A549 (cell line): ENCODE results near the gene ZW10. TPM values are rescaled to one million over a fixed set of nuclear protein-coding genes. Genes with fewer than 3 reads are reported as not detected.
"Not testable (repeated sequence)": the region's sequence is repeated elsewhere in the genome, so short reads cannot be mapped to it uniquely, and the experiment has no call there.

Experiments
- ATAC-seq, 2 experiments: fragments of 200-7000 bp in 1 of 2; fragments of >200 bp in 1 of 2; cut with Nextera tagmentation in 1 of 2; cut with Tn5 transposase in 1 of 2; 3 replicates each; pipeline versions ENCODE4 v1.8.0 to v1.9.1; 2018 to 2020; ENCODE audit warnings: mild to moderate bottlenecking in 1 of 2, moderate library complexity in 1 of 2
- CTCF ChIA-PET: fragments of 300-600 bp; sonication (Branson Sonifier 250); formaldehyde crosslinking; extraction: SDS; loops from one replicate; lab custom pipeline; 2021; ENCODE audit warnings: antibody characterized with exemption, inconsistent platforms; lab: Yijun Ruan, JAX
- POLR2A ChIA-PET: fragments of 350-600 bp; formaldehyde crosslinking; extraction: SDS; loops from one replicate; lab custom pipeline; 2021; ENCODE audit warnings: antibody characterized with exemption, inconsistent platforms; lab: Yijun Ruan, JAX
- DNase-seq, 2 experiments: peaks; one replicate each; pipeline versions ENCODE4 v3.0.0 to v3.0.0-alpha.2; 2011 to 2016; ENCODE audit warnings: low read depth in 1 of 2, low spot score in 1 of 2
- FAIRE-seq: peaks from 2 replicates; lab custom pipeline; 2011; peaks lifted over from hg19 to GRCh38; lab: Jason Lieb, UNC
- H3K27ac ChIP-seq, 2 experiments: fragments of >200 bp; sonication (Bioruptor Twin); formaldehyde crosslinking; 3 replicates each; pipeline ENCODE4 v1.5.1; 2016 to 2017
- H3K4me1 ChIP-seq: fragments of >200 bp; sonication (Bioruptor Twin); formaldehyde crosslinking; 3 replicates; pipeline ENCODE4 v1.6.1; 2016
- H3K4me2 ChIP-seq: fragments of >200 bp; sonication (Bioruptor Twin); formaldehyde crosslinking; 3 replicates; pipeline ENCODE4 v1.6.1; 2016
- H3K4me3 ChIP-seq: fragments of >200 bp; sonication (Bioruptor Twin); formaldehyde crosslinking; 3 replicates; pipeline ENCODE4 v1.5.1; 2016
- H3K9me3 ChIP-seq: fragments of >200 bp; sonication (Bioruptor Twin); formaldehyde crosslinking; 3 replicates; pipeline ENCODE4 v1.6.1; 2016
- CBX2 ChIP-seq: fragments of 200-600 bp; sonication (generic); IDR thresholded peaks from 2 replicates; pipeline ENCODE4 v1.6.1; 2016; ENCODE audit warnings: low read depth, mild to moderate bottlenecking, borderline replicate concordance
- CHD2 ChIP-seq: fragments of 150-350 bp; IDR thresholded peaks from 2 replicates; pipeline ENCODE4 v1.6.1; 2014; ENCODE audit warnings: low read length; ENCODE audit not compliant: partially characterized antibody
- EP300 ChIP-seq, 2 experiments: fragments of >200 bp; sonication (Bioruptor Twin); formaldehyde crosslinking; IDR thresholded peaks; 2 replicates in 1 of 2; 3 replicates in 1 of 2; pipeline ENCODE4 v1.6.1; 2016 to 2017
- GATA3 ChIP-seq: IDR thresholded peaks from 2 replicates; pipeline ENCODE4 v1.6.1; 2012; ENCODE audit warnings: borderline replicate concordance
- HDAC2 ChIP-seq: fragments of 200-600 bp; sonication (generic); IDR thresholded peaks from 2 replicates; pipeline ENCODE4 v1.6.1; 2016
- HOXB13 ChIP-seq: fragments of 250-450 bp; sonication (Bioruptor Pico); IDR thresholded peaks from 2 replicates; pipeline ENCODE4 v1.5.0; 2020; ENCODE audit warnings: low read depth, mild to moderate bottlenecking, moderate library complexity
- KDM1A ChIP-seq: fragments of 200-600 bp; sonication (generic); IDR thresholded peaks from 2 replicates; pipeline ENCODE4 v1.6.1; 2016; ENCODE audit warnings: low read depth, mild to moderate bottlenecking
- NPAS2 ChIP-seq: fragments of 250-450 bp; sonication (Bioruptor Pico); IDR thresholded peaks from 2 replicates; pipeline ENCODE4 v1.8.0; 2022; ENCODE audit warnings: mild to moderate bottlenecking, moderate library complexity, borderline replicate concordance
- RARB ChIP-seq: fragments of 250-450 bp; sonication (Bioruptor Pico); IDR thresholded peaks from 2 replicates; pipeline ENCODE4 v1.8.0; 2021; ENCODE audit warnings: mild to moderate bottlenecking, moderate library complexity
- RCOR1 ChIP-seq: fragments of 150-350 bp; IDR thresholded peaks from 2 replicates; pipeline ENCODE4 v1.6.1; 2014; ENCODE audit warnings: antibody characterized with exemption, low read length, low read depth
- SMC3 ChIP-seq: fragments of >200 bp; sonication (Bioruptor Twin); formaldehyde crosslinking; IDR thresholded peaks from 3 replicates; pipeline ENCODE4 v1.6.1; 2018; ENCODE audit warnings: inconsistent platforms
- TFCP2L1 ChIP-seq: fragments of 250-450 bp; sonication (Bioruptor Pico); IDR thresholded peaks from 2 replicates; pipeline ENCODE4 v1.5.0; 2021; ENCODE audit warnings: mild to moderate bottlenecking
- TP53 ChIP-seq: fragments of 250-450 bp; sonication (Bioruptor Pico); IDR thresholded peaks from 2 replicates; pipeline ENCODE4 v1.5.0; 2021; ENCODE audit warnings: mild to moderate bottlenecking, moderate library complexity
- ZNF302 ChIP-seq: fragments of 250-450 bp; sonication (Bioruptor Pico); IDR thresholded peaks from 2 replicates; pipeline ENCODE4 v1.9.0; 2021; ENCODE audit warnings: inconsistent platforms, mild to moderate bottlenecking, moderate library complexity
- ZSCAN20 ChIP-seq: fragments of 250-450 bp; sonication (Bioruptor Pico); IDR thresholded peaks from 2 replicates; pipeline ENCODE4 v1.8.0; 2022; ENCODE audit warnings: mild to moderate bottlenecking, moderate library complexity
- WGBS: methylation state at CpG from one replicate; pipeline ENCODE4 v1.1.6; 2017; ENCODE audit errors: missing lambda C conversion rate; 5-methylcytosine and 5-hydroxymethylcytosine counted together
- polyA plus RNA-seq, 4 experiments: library from polyadenylated mRNA; depleted of rRNA in 3 of 4; stranded (reverse); fragments of >200 nt; fragmentation: RNase III in 1 of 4; extraction: RNeasy Plus Mini Kit Qiagen cat#74134 plus additional on column Dnase treatment in 1 of 4; gene quantifications; 2 replicates in 3 of 4; 3 replicates in 1 of 4; pipeline ENCODE4 v1.2.3, GENCODE V29; 2011 to 2017
- TF ChIP-seq, protein P1 (sequence below): fragments of >200 bp; sonication (Bioruptor Twin); formaldehyde crosslinking; IDR thresholded peaks from 3 replicates; pipeline ENCODE4 v1.6.1; 2016
- TF ChIP-seq, protein P2 (sequence below): fragments of 450-650 bp; IDR thresholded peaks from 2 replicates; pipeline ENCODE4 v1.6.1; 2014; ENCODE audit warnings: antibody characterized with exemption
- TF ChIP-seq, protein P3 (sequence below): IDR thresholded peaks from 2 replicates; pipeline ENCODE4 v1.6.1; 2012; ENCODE audit warnings: low read depth, borderline replicate concordance

The ZW10 gene
- polyA plus RNA-seq, 2 of the 4 experiments (the other 2 are of a cell fraction) = 12.9 to 13.9 TPM

DNA sequence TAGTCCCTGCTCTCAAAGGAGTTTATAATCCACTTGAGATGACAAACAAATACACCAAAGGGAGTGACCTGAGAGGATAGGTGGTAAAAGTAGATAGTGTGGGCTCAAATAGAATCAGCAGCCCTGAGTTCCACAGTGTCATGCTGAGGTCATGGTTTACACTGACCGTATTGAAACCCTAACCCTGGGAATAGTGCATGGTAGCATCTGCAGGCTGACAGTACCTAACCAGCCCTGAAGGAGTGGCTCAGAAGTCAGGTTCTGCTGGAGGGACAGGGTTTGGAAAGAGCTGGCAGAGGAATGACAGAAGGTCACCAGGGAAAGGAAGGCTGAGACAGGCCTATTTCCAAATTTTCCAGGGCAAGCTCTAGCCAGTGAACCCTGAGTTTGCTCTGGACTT is 58.2 kb downstream of the ZW10 start (continued):
- TF ChIP-seq RCOR1 = no peak
- TF ChIP-seq CBX2 = no peak
- TF ChIP-seq CHD2 = no peak
- TF ChIP-seq KDM1A = no peak
- TF ChIP-seq GATA3 = no peak

DNA sequence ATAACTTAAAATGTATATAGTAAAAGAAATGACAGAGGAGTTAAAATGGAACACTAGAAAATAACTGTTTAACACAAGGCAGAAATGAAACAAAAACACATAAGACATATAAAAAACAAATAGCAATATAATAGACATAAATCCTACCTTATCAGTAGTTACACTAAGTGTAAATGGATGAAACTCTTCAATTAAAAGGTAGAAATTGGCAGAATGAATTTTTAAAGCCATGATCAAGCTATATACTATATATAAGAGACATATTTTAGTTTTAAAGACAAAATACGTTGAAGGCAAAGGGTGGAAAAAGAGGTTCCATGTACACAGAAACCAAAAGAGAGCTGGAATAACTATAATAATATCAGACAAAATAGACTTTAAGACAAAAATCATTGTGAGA is 62.5 kb downstream of the ZW10 start:
- TF ChIP-seq, protein P1, sequence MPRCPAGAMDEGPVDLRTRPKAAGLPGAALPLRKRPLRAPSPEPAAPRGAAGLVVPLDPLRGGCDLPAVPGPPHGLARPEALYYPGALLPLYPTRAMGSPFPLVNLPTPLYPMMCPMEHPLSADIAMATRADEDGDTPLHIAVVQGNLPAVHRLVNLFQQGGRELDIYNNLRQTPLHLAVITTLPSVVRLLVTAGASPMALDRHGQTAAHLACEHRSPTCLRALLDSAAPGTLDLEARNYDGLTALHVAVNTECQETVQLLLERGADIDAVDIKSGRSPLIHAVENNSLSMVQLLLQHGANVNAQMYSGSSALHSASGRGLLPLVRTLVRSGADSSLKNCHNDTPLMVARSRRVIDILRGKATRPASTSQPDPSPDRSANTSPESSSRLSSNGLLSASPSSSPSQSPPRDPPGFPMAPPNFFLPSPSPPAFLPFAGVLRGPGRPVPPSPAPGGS = no peak
- TF ChIP-seq TP53 (CRISPR knock-in tag) (no peak), HDAC2 (no peak), CBX2 (no peak), RARB (CRISPR knock-in tag) (no peak), SMC3 (no peak), NPAS2 (CRISPR knock-in tag) (no peak), ZSCAN20 (CRISPR knock-in tag) (no peak), HOXB13 (CRISPR knock-in tag) (no peak), ZNF302 (CRISPR knock-in tag) (no peak), TFCP2L1 (CRISPR knock-in tag) (no peak)
- TF ChIP-seq, protein P2, sequence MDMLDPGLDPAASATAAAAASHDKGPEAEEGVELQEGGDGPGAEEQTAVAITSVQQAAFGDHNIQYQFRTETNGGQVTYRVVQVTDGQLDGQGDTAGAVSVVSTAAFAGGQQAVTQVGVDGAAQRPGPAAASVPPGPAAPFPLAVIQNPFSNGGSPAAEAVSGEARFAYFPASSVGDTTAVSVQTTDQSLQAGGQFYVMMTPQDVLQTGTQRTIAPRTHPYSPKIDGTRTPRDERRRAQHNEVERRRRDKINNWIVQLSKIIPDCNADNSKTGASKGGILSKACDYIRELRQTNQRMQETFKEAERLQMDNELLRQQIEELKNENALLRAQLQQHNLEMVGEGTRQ = no peak
- TF ChIP-seq, protein P3, sequence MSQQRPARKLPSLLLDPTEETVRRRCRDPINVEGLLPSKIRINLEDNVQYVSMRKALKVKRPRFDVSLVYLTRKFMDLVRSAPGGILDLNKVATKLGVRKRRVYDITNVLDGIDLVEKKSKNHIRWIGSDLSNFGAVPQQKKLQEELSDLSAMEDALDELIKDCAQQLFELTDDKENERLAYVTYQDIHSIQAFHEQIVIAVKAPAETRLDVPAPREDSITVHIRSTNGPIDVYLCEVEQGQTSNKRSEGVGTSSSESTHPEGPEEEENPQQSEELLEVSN = no peak
- no peak overlapping the region for H3K4me3 ChIP-seq
- DNase-seq (no peak), ATAC-seq (no peak), FAIRE-seq (no peak)
- 21% methylated on average over 1 of the region's 1 CpG for WGBS
- H3K4me1 ChIP-seq = no peaks in the 10 kb centered on the region
- ChIA-PET CTCF (no interaction called here), POLR2A (no interaction called here)
- H3K4me2 ChIP-seq = no peak overlapping the region
- no peaks in the 10 kb centered on the region for H3K9me3 ChIP-seq
- H3K27ac ChIP-seq = no peak overlapping the region

DNA sequence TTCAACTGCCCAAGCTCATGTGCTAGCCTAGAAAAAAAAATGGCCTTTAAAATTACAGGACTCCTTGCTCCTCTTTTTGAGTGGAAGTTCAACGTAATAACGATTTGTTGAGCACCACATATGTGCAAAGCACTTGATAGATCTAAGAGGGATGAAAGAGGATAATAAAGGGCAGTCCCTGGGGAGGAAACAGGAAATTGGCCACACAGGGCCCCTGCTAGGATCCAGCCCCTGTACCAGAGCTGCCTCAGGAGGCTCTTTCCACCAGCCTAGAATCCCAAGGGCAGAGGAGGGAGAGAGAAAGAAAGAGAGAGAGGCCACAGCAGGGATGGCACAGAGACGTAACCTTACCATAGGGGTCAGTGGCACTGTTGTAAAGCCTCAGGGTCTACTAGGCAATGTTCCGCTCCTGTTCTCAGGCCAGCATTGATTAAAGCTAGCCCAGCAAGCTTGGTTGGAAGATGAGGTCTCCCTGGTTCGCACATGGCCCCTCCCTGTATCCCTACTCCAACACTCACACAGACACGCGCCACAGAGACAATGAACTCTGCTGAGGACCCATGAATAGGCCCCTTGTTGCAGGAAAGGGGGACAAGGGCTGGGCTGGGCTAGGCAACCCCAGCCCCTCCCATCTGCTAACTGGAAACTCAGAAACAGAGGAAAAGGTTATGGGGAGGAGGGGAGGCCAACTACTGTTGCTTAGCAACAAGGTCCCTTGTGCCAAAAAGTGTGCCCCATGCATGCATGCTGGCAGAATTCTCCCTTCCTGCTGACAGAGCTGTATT is 67.4 kb downstream of the ZW10 start, which contains the start of gene TMPRSS5:
Gene TMPRSS5, minus strand, starts transcription at position 438 of the 785 bp plus-strand sequence. Its CDS starts 84 bp downstream, at position 354.
- CTCF ChIA-PET = no interaction called here
- POLR2A ChIA-PET = no interaction called here
- H3K27ac ChIP-seq = no peak within 1 kb of the TSS
- H3K9me3 ChIP-seq = no peaks in the 10 kb centered on the region
- FAIRE-seq (no peak), DNase-seq (no peak), ATAC-seq (no peak)
- no peak within 1 kb of the TSS for H3K4me2 ChIP-seq
- H3K4me3 ChIP-seq = no peak within 1 kb of the TSS
- 61% methylated on average over 5 of the region's 7 CpGs for WGBS
- H3K4me1 ChIP-seq = no peaks in the 10 kb centered on the region
- TF ChIP-seq, protein P2 = no peak
- TF ChIP-seq EP300 (IDR thresholded peaks at IDR 0.05) = no peak

DNA sequence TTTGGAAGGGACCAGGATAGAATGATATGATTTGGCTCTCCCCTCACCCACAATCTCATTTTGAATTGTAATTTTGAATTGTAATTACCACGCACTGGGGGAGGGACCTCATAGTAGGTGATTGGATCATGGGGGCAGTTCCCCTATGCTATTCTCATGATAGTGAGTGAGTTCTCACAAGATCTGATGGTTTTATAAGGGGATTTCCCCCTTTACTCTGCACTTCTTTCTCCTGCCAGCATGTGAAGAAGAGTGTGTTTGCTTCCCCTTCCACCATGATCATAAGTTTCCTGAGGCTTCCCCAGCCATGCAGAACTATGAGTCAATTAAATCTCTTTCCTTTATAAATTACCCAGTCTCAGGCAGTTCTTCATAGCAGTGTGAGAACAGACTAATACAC is 69.9 kb downstream of the ZW10 start:
- H3K27ac ChIP-seq, FAIRE-seq, CTCF ChIA-PET, H3K4me1 ChIP-seq, POLR2A ChIA-PET, H3K4me2 ChIP-seq, H3K4me3 ChIP-seq, H3K9me3 ChIP-seq, DNase-seq, ATAC-seq: not testable (repeated sequence)
- 95% methylated on average over 1 of the region's 1 CpG for WGBS
